CMK (cell line): ENCODE data around the gene TBC1D19.
"Not testable (repeated sequence)": the region's sequence is repeated elsewhere in the genome, so short reads cannot be mapped to it uniquely, and the experiment has no call there.

ENCODE experiments used
- DNase-seq: peaks from one replicate; pipeline ENCODE4 v3.0.0-alpha.2; 2010; ENCODE audit warnings: low read depth

The TBC1D19 gene, protein sequence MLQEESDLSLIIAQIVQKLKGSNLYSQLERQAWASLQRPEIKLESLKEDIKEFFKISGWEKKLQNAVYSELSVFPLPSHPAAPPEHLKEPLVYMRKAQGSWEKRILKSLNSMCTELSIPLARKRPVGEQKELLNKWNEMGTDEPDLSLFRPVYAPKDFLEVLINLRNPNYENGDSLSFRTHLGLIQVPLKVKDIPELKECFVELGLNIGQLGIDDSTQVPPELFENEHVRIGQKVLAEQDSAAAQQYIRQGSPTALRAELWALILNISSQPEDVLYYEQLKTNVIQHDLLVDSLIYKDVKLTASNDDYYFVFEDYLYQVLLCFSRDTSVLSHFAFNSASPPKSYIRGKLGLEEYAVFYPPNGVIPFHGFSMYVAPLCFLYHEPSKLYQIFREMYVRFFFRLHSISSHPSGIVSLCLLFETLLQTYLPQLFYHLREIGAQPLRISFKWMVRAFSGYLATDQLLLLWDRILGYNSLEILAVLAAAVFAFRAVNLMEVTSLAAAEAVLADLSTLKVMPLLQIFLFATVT

DNA sequence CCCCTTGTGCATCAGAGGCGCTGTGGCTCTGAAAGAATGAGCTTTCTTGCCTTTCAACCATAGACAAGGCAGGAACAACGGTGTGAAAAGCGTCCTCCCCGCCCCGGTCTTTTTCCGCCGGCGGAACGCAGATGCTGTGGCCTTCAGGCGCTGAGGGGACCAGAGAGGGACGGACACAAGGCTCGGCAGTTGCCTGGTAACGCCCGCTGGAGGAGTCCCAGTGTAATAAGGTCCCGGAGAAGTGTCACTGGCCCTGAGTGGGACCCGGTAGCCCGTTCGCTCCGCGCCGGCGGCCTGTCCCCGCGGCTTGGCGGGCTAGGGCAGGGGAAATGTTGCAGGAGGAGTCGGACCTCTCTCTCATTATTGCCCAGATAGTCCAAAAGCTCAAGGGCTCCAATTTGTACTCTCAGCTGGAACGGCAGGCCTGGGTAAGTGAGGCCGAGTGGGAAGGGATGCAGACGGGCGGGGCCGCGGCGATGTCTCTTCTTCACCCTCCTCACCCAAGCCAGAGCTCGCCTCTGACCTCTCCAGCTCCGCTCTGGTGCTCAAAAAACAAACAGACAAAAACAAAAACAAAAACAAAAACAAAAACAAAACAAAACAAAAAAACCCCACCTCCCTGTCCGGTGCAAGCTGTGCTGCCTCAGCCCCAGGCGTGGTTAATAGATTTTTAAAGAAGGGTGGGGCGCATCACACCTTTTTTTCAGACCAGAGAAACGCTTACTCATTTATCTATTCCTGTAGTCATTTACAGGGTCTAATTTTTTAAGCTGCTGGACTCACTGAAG is at the start of gene TBC1D19:
TBC1D19 (plus strand) TSS at position 220 of the 788 bp plus-strand sequence; CDS start at position 330, 110 bp downstream.
- DNase-seq: peak; percentile 36

DNA sequence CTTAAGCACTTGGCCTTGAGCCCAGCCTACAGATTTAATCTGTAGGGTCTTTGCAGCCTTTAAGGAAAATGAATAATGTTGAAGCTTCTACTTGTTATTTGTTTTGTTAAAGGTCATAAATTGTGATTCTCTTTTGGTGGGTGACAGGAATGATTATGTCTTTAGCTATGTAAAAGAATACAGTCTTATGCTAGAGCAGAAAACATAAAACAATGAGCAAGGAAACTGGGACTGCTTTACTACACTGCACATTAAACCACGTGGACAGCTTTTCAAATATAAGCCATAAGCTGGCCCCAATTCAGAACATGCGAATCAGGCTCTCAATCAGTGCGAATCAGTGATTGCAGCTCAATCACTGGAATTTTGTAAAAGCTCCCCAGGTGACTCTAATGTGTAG is 40.9 kb upstream of the TBC1D19 start:
- DNase-seq: no peak

DNA sequence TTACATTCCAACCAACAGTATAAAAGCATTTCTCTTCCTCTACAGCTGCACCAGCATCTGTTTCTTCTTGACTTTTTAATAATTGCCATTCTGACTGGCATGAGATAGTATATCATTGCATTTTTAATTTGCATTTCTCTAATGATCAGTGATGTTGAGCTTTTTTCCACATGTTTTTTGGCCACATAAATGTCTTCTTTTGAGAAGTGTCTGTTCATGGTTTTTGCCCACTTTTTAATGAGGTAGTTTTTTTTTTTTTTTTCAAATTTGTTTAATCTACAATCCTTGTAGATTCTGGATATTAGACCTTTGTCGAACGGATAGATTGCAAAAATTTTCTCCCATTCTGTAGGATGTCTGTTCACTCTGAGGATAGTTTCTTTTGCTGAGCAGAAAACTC is 39.5 kb upstream of the TBC1D19 start:
- DNase-seq: no peak

DNA sequence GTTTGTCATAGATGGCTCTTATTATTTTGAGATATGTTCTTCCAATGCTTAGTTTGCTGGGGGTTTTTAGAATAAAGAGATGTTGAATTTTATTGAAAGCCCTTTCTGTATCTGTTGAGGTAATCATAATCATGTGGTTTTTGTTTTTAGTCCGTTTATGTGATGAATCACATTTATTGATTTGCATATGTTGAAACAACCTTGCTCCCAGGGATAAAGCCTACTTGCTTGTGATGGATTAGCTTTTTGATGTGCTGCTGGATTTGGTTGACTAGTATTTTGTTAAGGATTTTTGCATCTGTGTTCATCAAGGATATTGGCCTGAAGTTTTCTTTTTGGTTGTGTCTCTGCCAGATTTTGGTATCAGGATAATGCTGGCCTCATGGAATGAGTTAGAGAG is 35.5 kb upstream of the TBC1D19 start:
- DNase-seq: not testable (repeated sequence)

DNA sequence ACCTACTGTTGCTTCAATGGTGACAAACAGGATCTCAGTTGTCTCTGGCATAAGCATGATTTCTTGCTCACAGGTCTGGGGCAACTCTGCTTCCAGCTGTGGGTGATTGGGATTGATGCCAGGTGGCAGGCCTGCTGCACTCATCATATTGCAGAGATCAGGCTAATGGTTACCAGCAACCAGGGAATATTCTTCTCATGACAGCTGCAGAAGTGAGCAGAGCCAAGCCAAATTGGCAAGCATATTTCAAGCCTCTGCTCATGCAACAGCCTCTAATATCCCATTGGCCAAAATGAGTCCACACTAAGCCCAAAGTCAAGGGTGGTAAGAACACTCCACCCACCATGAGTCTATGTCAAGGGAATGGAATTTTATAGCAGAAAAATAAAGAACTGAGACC is 26.7 kb upstream of the TBC1D19 start:
- DNase-seq: no peak

DNA sequence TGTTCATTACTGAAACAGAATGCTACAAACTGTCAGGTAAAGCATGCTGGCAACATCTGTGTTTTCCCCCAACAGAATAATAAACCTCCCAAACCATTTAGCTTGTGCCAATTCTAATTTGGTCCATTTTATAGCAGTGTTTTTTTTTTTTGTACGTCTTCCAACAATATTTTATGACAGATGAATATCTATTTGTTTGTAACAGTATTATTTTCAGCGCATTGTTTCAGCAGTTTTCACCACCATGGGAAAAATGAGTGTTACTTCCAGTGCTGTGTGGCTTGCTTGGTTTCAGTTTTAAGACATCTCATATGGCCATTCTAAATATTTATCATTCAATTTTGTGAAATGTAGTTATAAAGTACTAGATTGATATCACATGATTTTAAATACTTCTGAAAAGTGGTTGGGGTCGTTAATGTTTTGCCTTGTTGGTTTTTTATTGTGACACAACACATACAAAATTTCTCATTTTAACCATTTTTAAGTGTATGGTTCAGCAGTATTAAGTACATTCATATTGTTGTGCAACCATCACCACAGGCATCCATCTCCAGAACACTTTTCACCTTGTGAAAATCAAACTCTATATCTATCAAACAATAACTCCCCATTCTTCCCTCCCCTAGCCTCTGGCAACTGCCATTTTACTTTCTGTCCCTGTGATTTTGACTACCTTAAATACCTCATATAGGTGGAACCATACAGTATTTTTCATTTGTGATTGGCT is 25.6 kb upstream of the TBC1D19 start:
- DNase-seq: no peak

DNA sequence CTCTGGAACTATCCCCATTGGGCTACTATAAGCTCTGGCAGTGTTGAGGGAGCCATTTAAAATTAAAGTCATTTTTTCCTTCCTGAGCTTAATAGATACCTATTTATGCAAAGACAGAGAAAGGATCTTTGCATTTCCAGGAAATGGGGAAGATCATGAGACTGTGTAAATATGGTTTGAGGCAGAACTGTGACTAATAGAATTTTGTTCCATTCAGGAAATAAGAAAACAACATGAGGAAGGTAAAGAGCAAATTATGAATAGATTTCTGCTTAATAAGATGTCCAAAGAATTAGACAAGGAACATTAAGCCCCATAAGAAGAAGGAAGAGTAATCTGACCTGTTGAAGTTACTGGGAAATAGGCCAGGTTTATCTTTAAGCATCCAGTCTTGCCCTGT is 17.8 kb upstream of the TBC1D19 start:
- no peak for DNase-seq

DNA sequence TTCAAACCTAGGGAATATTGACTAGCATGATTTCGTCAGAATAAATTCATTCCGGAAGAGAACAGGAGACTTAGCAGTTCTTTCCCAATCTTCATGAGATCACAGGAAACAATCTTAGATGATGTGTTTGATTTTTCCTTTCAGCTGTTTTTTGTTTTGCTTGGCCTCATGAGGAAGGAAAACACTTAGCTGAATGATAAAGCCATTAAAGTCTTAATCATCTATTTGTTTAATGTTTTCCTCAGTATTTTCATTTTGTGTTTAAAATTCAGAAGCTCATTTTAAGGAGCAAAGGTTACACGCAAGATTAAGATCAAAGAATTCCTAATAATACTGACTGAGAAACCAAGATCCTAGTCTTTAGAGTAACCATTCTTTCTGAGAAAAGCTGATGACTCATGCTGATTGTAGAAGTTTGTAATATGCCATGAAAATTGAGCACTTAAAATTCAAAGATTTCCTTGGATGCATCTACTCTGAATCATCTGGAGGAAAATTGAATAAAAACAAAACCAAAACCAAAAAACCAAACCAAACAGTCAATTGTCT is 15.4 kb upstream of the TBC1D19 start:
- no peak for DNase-seq

DNA sequence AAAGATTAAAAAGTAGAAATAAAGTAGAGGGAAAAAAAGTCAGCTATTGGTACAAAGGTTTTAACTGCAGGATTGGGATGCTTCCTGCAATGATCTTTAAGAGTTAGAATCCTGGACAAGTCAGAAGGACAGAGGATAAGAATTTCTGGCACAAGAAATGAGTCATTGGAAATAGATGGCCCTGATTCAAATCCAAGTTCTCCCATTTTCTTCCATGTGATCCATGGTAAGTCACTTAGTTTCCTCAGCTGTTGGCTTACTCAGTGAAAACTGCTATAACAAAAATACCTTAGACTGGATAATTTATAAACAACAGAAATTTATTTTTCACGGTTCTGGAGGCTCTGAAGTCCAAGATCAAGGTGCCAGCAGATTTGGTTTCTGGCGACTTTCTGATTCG is 13.3 kb upstream of the TBC1D19 start:
- no peak for DNase-seq

DNA sequence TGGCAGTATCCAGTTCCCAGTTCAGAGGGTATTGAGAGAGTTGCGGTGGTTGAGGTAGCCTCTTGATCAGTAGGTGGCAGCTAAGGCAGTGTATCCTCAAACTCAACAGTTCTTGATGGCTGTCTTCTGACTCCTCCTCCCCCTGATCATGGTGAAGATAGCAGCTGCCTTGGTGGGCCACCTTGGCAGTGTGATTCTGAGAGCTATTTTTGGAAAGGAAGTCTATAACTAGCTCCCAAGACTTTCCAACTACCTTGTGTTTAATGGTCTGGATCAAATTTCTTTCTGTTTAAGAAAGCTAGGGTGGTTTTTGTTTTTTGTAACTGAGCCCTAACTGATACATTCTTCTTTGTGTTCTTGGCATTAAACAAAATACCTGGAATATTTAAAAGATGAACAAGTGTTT is 10.5 kb upstream of the TBC1D19 start:
- DNase-seq: no peak

DNA sequence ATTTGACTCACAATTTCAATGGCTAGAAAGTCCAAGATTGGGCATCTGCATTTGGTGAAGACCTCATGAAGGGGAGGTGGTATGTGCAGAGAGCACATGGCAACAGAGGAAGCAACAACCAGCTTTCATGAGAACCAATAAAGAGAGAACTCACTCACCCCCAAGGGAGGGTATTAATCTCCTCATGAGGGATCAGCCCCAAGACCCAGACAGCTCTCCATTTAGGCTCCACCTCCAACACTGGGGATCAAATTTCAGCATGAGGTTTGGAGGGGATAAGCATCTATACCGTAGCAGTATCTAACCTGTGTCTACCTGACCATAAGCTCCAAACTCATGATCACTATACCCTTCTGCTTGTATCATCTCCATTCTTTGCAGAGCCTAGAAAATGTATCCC is 9.3 kb upstream of the TBC1D19 start:
- DNase-seq: no peak

DNA sequence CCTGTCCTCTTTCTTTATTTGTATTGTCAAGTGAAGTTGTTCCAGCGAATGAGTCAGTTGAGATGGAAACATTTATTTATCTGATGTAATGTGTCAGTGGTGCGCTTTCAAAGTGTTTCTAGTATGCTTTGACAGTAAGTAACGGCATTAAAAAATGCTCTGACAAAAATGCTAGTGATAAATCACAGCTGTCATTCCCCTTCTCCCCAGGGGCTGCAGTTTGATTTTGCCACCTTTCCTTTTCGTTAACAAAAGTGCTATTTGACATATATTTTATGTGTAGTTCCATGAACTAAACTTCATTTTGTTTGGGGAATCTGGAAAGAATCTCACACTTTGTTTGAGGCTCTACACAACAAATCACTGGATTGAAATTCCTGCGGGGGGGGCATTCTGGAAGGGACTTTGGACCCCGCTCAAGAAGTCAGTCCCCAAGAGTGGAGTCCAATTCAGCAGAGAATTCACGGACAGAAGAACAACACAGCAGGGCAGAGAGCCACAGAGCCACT is 7.6 kb upstream of the TBC1D19 start:
- no peak for DNase-seq

DNA sequence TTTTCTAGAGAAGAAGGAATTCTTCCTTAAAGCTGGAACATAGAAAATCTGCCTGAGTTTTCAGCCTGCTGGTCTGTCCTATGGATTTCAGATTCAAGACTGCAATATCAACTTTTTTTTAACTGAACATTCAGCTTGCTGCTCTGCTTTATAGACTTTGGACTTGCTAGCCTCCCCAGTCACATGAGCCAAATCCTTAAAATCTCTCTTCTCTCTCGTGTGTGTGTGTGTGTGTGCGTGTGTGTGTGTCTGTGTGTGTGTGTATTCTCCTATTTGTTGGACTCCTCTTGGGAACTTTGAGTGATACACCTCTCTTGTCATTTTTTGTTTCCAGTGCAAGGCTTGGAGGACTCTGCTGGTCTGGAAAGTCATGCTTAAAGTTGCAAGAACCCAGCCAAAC is 6.8 kb upstream of the TBC1D19 start:
- DNase-seq: no peak

DNA sequence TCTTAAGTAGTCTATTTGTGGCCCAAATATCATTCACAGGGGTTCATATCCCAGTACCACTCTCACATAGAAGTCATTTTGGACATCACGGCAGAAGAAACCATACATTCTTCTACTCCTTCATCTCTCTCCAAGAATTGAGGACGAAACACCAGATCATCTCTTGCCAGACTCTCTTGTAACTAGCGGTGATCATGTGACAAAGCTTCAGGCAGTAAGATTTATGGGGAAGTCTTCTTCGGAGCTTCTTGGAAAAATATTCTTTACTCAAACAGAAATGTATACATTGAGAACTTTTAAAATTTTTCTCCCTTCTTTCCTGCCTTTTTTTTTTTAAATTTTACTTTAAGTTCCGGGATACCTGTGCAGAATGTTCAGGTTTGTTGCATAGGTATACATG is 4.7 kb upstream of the TBC1D19 start:
- DNase-seq: no peak

DNA sequence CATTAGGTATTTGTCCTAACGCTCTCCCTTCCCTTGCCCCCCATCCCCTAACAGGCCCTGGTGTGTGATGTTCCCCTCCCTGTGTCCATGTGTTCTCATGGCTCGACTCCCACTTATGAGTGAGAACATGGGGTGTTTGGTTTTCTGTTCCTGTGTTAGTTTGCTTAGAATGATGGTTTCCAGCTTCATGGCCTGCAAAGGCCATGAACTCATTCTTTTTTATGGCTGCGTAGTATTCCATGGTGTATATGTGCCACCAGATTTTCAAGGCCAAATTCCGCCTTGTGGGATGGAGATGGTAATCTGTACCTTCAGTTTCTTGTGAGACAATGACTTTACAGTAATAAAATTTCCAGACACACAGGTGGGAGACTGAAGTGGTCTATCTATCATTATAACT is 2.5 kb upstream of the TBC1D19 start:
- DNase-seq: not testable (repeated sequence)

DNA sequence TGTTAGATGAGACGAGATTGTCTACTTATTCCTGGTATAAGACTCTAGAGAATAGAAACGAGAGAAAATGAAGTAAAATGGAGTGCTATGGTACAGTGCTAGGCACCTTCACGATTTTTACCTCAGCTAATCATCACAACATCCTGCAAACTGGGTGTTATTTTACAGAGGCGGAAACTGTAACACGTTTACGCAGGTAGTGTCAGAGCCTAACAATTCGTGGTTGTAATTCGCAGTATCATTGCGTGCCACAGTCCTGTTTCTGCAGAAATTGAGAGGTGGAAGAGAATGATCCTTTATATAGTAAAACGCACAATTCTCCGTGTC is 383 bp upstream of the TBC1D19 start:
- DNase-seq: no peak

DNA sequence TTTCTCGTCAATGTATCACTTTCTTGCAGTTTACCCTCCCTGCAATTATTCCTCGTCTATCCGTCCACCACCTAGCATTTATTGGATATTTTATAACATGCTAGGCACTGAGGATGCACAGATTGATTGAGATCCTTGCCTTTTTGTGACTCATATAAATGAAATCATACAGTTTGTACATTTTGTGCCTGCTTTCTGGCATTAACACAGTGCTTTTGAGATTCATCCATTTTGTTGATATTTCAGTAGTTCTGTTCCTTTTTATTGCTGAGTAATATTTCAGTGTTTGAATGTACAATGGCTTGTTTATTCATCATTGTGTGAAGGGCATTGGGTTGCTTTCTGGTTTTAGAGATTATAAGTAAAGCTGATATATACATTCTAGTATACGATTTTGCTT is 841 bp downstream of the TBC1D19 start:
- no peak for DNase-seq

DNA sequence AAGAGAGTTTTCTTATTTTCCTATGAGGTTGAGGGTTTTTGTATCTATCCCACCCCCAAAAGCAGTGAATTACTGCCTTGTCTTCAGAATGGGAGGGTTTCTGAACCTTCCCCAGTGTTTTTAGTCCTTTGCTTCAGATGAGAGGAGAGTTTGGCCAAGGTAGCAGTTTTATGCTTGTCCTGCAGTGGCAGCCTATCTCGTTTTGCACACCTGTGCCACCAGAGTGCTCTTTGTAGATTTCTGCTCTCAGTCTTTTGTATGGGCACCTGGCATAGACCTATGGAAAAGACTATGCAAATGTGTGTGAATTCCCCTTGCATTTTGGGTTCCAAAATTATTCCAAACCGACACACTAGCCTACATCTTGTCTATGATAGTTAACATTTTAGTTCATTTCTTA is 5.8 kb downstream of the TBC1D19 start:
- no peak for DNase-seq

DNA sequence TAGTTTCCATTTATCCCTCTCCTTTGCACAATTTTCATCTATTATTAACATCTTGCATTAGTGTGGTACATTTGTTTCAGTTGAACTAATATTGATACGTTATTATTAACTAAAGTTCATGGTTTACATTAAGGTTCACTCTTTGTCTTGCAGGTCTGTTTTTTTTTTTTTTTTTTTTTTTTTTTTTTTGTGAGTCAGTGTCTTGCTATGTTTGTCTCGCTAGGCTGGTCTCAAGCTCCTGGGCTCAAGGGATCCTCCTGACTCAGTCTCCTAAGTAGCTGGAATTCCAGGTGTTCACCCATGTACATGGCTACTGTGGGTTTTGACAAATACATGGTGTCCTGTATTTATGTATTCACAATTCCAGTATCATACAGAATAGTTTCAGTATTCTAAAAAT is 6.8 kb downstream of the TBC1D19 start:
- DNase-seq: no peak

DNA sequence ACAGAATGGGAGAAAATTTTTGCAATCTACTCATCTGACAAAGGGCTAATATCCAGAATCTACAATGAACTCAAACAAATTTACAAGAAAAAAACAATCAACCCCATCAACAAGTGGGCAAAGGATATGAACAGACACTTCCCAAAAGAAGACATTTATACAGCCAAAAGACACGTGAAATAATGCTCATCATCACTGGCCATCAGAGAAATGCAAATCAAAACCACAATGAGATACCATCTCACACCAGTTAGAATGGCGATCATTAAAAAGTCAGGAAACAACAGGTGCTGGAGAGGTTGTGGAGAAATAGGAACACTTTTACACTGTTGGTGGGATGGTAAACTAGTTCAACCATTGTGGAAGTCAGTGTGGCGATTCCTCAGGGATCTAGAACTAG is 9.7 kb downstream of the TBC1D19 start:
- not testable (repeated sequence) for DNase-seq

DNA sequence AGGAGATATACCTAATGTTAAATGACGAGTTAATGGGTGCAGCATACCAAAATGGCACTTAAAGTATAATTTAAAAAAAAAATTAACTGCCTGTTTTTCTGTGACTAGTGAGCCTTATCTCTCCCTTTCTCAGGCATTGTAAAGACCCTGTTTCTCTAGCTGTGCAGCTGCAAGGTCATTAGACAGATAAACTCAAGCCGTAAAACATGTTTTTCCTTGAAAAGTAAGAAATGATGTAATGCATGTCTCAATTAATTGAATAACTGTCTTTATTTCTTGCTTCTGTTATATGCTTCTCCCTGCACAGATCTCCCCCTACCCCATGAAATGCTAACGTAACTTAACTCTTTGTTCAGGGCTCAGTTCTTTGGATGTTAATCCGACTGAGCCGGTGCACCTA is 10.5 kb downstream of the TBC1D19 start:
- DNase-seq: no peak

DNA sequence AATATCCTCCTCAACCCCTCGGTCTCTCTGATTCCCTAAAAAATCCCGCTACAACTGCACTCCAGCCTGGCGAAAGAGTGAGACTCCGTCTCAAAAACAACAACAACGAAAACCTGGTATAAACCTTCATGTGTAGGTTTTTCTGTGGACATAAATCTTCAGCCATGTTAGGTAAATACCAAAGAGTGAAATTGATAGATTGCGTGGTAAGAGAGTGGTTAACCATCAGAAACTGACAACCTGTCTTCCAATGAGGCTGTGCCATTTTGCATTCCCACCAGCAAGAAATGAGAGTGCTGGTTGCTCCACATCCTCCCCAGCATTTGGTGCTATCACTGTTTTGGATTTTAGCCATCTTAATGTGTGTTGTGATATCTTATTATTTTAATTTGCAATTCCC is 10.9 kb downstream of the TBC1D19 start:
- DNase-seq: no peak
